NCI-H2107 treated with DMSO at 0.1 percent for 48 hours (cell line): ENCODE data around the gene ERC2.

Experiments
- DNase-seq: peaks from one replicate; lab custom pipeline; 2025; ENCODE audit not compliant: unreplicated experiment; lab: John Stamatoyannopoulos, UW

Gene ERC2

GRCh38 chr3:55658690-55659562 is 809.3 kb downstream of the ERC2 start:
- DNase-seq: peak; percentile 24

- no peak for DNase-seq
Observed at GRCh38 chr3:55658270-55658669, 810.0 kb downstream of the ERC2 start.

DNA sequence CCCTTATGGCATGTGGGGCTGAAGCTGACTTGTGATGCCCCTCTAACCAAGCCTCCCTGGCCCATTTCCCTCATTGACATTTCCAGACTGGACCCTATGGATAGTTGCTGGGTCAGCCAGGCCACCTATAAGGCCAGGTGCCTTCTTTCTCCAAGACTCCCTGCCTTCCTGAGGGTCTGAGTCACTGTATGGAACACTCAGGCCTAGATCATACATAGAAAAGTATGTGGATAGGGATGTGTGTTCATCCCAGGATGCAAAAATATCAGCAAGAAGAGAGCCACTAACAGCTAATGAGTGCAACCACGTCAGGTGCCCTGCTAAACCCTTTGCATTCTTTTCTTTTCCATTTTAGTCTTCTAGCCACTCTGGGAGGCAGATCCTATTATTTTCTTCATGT is 812.7 kb downstream of the ERC2 start:
- no peak for DNase-seq

- DNase-seq: no peak
Observed at GRCh38 chr3:55654123-55654760, 814.0 kb downstream of the ERC2 start.

- DNase-seq: no peak
Observed at GRCh38 chr3:55651011-55651410, 817.3 kb downstream of the ERC2 start.

GRCh38 chr3:55650011-55650410 is 818.3 kb downstream of the ERC2 start:
- DNase-seq: no peak

- DNase-seq: no peak
Observed at GRCh38 chr3:55649554-55649953, 818.7 kb downstream of the ERC2 start.

GRCh38 chr3:55648591-55649318 is 819.5 kb downstream of the ERC2 start:
- DNase-seq: no peak

GRCh38 chr3:55647670-55648069 is 820.6 kb downstream of the ERC2 start:
- DNase-seq: no peak

- DNase-seq: no peak
Observed at GRCh38 chr3:55647063-55647462, 821.2 kb downstream of the ERC2 start.

- DNase-seq: no peak
Observed at GRCh38 chr3:55646121-55646520, 822.1 kb downstream of the ERC2 start.

DNA sequence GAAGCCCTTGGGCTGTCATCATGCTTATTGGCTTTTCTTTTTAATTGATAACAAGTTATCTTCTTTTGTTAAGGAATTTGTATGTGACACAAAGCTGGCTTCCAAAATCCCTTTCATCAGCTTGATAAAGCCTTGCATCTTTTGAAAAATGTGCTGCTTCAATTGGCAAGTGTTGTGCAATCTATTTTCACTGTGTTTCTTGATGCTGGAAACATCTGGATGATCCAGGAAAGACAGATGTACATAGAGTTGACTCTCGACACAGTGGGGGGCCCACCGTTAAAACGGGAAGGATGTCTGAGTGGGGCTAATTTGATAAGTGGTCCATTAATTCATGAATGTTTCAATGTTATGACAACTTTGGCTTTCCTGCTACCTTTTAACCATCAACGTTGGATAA is 822.8 kb downstream of the ERC2 start:
- no peak for DNase-seq

DNA sequence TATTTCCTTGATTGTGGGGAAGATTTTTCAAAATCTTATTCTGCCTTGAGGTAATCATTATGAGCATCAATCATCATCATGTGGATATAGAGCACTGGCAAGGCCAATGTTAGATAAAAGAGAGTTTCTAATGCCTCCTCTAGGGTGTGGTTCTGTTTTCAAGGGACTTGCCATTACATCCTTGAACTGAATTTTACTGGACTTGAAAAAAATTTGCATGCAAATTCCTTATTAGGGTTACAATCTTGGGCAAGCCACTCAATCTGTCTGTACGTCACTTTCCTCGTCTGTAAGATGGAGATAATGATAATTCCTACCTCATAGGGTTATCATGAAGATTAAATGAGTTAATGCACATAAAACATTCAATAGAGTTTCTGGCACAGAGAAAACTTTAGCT is 825.0 kb downstream of the ERC2 start:
- no peak for DNase-seq

DNA sequence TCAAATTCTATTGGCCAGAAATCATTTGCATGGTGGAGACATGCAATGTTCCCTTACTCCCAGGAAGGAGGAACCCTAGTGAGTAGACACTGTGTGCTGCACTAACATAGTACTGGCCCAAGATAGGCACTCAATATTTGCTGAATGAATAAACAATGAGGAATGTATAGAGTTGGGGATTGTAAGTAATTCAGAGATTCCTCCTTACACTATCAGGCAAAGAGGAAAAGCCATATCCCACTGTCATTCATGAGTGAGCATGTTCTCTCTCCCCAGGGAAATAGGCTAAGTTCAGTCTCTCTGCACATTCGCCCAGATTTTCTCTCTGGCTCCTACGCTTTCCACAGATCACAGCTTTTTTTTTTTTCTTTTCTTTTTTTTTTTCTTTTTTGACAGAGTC is 826.3 kb downstream of the ERC2 start:
- DNase-seq: no peak

DNA sequence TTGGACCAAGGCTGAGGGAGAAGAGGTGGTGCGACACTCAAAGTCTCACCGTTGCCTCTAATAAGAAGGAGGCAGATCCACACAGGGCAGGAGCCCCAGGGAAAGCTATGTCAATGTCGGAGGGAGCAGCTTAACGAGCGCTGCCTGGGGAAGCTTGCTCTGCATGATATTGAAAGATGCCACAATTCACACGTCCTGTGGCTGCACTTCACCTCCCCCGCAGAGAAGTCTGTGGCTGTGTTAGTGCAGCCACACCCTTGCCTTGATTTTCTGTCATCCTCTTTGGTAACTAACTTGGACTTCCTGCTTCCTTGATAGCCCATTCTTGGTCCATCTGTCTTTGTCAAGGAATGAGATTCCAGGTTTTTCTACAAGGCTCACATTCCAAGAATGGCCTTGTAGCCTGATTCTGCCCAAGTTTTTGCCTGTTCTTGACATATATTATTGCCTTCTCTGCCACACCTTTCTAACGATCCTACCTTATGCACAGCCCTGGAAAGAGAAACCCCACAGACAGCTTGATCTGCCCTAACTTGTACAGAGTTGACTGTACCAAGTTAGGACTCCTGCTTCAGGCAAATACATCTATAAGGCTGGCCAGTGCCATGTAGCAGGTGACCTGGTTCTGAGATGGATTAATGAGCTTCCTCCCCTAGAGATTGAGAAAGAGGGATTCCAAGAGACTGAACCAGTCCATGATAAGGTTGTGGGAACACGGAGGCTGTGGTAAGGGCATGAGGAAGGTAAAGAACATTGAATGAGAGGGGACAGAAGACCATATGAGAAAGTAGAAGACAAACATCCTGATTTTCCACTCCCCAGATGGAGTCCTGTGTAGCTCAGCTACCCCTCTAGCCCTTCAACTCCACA is 828.1 kb downstream of the ERC2 start:
- DNase-seq: no peak

DNA sequence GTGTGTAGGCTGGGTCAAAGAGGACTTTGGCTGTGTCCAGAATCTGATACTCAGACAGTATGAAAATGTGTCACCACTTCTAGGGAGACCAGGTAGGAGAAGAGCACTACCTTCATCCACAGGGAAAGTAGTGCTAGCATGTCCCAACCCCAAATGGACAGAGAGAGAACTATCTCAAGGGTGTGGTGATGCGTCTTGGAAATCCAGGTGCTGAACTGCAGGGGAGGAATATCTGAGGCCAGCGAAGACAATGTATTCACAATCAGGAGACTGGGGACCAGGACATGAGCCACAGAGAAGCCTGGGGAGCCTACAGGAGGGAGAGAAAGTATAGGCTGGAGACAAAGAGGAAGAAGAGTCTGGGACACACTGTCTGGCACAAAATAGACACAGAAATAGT is 829.1 kb downstream of the ERC2 start:
- no peak for DNase-seq

- no peak for DNase-seq
Observed at GRCh38 chr3:55637906-55638638, 830.2 kb downstream of the ERC2 start.

DNA sequence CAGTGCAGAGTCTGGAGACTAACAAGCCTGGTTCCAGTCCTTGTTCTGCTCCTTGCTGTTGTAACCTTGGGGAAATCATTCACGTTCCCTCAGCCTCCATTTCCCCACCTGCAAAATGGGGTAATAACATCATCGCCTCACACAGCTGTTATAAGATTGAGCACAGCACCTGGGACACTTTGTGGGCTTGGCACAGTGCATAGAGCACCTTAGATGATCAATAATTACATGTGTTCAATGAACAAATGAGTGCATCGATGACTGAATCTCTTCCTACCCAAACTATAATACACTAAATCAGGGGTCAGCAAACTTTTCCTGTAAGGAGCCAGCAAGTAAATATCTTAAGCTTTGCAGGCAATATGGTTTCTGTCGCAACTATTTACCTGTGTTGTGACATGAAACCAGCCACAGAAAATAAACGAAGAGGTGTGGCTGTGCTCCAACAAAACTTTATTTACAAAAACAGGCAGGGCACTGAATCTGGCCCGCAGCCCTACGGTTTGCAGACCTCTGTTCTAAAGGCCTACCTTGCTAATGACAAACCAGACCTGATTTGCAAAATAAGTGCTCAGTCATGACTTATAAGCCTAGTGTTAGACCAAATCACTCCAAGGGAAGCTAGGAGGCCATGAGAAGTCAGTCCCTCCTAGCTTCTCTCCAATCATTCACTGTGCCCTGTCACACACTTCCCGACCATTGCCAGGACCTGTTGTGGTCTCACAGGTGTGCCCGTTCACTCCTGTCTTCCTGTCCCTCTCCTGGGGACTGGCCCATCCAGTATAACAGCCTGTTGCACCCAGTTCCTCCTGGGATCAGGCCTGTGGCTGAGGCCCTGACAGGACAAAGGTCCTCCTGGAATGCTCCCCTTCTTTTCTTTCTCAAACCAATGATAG is 831.7 kb downstream of the ERC2 start:
- DNase-seq: no peak

DNA sequence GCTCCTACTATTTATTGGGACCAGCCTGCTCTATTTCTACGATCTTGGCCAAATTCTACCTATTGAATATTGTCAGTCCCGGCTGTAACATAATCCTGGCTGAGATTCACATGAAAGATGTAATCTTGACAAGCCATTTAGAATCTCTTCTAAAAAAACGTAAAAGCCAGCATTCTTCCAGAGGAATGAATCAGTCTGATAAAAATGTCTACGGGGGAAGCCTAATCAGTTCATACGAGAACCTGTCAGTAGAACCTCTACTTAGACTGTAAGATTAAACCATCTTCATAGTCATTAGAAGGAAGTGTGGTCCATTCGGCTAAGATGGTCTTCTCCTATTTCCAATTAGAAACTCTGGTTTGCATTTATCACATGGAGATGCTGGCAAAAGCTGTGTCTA is 833.9 kb downstream of the ERC2 start:
- no peak for DNase-seq
